Astrocyte of the spinal cord (primary cell): ENCODE measurements around the gene DUSP22.

ENCODE experiments used
- DNase-seq: peaks from one replicate; pipeline ENCODE4 v3.0.0; 2011; ENCODE audit warnings: low read depth, low spot score
- H3K4me3 ChIP-seq: 2 replicates; pipeline ENCODE4 v1.5.1; 2011; ENCODE audit warnings: low read depth, mild to moderate bottlenecking, low read length, moderate library complexity
- in situ Hi-C: cut with HindIII; loops from 2 replicates; pipeline ENCODE4 v1.10.0; 2017; ENCODE audit warnings: low sequenced_read_pairs
- TF ChIP-seq, protein P1 (sequence below): IDR thresholded peaks from 2 replicates; pipeline ENCODE4 v1.5.1; 2012; ENCODE audit warnings: low read depth, mild to moderate bottlenecking, low read length, inconsistent platforms

The DUSP22 gene

DNA sequence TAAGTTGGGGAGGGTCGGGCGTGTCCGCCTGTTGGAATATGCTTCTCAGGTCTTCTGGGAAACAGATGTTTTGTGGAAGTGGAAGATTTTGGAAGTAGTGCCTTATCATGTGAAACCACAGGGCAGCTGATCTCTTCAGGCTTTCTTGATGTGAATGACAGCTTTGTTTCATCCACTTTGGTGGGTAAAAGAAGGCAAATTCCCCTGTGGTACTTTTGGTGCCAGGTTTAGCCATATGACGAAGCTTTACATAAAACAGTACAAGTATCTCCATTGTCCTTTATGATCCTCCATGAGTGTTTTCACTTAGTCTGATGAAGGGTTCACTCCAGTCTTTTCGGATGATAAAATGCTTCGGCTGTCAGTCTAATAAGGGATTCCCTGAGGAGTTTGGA is 103.8 kb downstream of the DUSP22 start:
- no peak overlapping the region for H3K4me3 ChIP-seq
- no peak for DNase-seq
- TF ChIP-seq, protein P1, sequence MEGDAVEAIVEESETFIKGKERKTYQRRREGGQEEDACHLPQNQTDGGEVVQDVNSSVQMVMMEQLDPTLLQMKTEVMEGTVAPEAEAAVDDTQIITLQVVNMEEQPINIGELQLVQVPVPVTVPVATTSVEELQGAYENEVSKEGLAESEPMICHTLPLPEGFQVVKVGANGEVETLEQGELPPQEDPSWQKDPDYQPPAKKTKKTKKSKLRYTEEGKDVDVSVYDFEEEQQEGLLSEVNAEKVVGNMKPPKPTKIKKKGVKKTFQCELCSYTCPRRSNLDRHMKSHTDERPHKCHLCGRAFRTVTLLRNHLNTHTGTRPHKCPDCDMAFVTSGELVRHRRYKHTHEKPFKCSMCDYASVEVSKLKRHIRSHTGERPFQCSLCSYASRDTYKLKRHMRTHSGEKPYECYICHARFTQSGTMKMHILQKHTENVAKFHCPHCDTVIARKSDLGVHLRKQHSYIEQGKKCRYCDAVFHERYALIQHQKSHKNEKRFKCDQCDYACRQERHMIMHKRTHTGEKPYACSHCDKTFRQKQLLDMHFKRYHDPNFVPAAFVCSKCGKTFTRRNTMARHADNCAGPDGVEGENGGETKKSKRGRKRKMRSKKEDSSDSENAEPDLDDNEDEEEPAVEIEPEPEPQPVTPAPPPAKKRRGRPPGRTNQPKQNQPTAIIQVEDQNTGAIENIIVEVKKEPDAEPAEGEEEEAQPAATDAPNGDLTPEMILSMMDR: no peak
- in situ Hi-C loops: no loop called here

DNA sequence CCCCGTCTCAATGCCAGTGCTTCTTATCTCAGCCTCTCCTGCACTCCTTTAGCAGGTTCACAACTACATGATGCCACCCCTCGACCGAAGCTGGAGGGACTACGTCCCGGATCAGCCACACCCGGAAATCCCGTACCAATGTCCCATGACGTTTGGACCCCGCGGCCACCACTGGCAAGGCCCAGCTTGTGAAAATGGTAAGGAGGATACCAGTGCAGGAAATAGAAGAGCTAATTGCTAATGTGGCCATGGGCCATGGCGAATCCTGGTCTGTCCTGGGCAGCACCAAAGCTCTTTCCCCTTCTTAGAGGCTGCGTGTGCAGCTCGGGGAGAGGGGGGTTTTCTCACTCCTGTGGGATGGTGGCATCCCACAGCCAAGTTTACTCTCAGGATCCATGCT is 104.8 kb downstream of the DUSP22 start:
- H3K4me3 ChIP-seq: no peak overlapping the region
- in situ Hi-C loops: no loop called here
- TF ChIP-seq, protein P1: no peak
- no peak for DNase-seq

DNA sequence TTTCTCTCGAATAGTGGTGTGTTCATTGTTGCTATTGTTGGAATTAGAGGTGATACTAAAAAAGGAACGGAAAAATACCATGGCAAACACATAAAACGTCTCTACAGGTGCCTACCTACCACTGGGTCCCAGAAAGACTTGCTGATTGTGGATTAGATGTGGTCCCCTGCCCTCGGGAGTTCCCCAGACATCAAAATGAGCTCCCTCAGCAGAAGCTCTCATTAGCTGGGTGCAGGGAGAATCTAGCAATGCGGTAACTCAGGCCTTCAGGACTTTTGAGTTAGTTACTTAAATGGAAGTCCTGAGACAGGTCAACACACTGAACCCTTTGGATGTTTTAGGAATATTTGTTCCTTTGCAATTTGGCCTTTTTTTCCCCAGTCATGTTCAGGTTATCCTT is 105.3 kb downstream of the DUSP22 start:
- in situ Hi-C loops: no loop called here
- H3K4me3 ChIP-seq: no peak overlapping the region
- TF ChIP-seq, protein P1: no peak
- DNase-seq: no peak

DNA sequence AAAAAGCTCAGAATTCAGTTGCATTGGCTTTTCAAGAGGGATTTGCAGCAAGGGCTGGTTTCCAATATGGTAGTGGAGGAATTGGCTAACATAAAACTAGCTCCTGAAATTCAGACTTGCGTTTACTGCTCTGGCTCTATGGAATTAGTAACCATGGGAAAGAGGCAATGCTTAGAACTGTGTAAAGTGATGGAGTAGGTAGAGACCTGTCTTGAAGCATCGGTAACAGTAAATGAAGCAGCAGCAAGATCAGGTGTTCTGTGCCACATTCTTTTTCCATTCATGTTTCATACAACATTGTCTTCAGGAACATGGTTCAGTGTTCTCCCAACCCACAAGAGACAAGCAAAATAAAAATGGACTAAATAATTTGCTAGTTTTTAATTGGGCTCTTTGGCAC is 105.8 kb downstream of the DUSP22 start:
- no peak for DNase-seq
- no peak overlapping the region for H3K4me3 ChIP-seq
- in situ Hi-C loops: no loop called here
- TF ChIP-seq, protein P1: no peak

DNA sequence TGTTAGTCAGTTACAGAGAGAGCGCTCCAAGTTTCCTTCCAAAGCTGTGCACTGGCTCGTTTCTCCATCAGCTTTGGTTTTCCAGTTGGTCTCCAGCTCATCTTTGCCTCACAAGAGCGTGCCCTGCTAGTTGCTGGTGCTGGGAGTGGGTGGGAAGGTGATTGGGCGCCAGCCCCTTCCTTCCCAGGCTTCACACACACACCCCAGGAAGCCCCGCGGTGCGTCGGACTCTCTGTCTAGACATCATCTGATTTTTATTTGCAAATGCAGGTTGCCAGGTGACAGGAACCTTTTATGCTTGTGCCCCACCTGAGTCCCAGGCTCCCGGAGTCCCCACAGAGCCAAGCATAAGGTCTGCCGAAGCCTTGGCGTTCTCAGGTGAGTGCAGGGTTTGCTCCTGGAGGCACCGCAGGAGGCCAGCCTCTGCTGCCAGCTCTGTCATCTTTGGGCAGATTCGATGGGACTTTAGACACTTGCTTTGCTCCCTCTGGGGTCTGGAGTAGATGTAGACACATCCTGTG is 106.3 kb downstream of the DUSP22 start:
- no peak for DNase-seq
- in situ Hi-C loops: no loop called here
- no peak overlapping the region for H3K4me3 ChIP-seq
- TF ChIP-seq, protein P1: no peak

DNA sequence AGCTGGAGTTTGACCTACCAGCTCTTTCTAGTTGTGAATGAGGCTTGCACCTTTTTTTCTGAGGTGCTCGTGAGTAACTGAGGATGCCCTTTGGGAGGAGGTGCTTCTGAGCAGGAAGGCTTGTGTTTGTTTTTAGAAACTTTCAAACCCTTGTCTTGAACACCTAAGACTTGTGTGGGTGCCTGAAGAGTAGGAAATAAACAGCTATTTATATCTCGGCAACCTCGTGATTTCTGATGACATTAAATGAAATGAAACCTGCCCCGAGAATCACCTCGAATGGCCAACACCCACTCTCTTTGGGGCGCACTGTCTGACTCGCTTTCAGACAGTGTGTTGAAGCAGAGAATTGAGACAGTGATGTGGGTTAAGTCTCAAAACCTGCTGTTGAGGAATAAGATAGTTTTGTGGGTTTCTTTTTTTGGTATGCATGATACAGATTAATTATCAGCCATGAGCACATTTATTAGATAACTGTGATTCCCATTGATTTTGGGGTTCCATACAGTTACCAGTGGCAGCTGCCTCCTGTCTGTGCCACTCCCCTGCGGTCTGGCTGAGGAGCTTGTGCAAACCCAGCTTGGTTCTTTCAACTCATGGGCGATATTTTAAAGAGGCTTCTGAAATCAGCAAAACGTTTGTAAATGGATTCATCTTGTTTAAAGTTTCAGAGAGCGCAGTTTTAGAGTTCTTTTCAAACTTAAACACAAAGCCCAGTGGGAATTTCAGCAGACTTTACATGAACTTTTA is 107.7 kb downstream of the DUSP22 start:
- in situ Hi-C loops: no loop called here
- TF ChIP-seq, protein P1: no peak
- DNase-seq: no peak
- H3K4me3 ChIP-seq: no peak overlapping the region
